ACHN (cell line): ENCODE measurements around the gene HMG20A.

Source experiments
- DNase-seq: peaks from one replicate; pipeline ENCODE4 v3.0.0-alpha.2; 2015
- in situ Hi-C: cut with HindIII; loops from 2 replicates; pipeline ENCODE4 v1.10.0; 2017; ENCODE audit warnings: low sequenced_read_pairs, low pct_ligation_motif_present, low pct_unique_long_range_greater_than_20kb

HMG20A gene

GRCh38 chr15:77506311-77507142 lies 85.8 kb downstream of the HMG20A start:
- DNase-seq, result no peak
- in situ Hi-C loops, result no loop called here

- in situ Hi-C loops, result no loop called here
- no peak for DNase-seq
Measured at GRCh38 chr15:77507143-77507897, 86.6 kb downstream of the HMG20A start.

- no peak for DNase-seq
Measured at GRCh38 chr15:77507911-77508310, 87.2 kb downstream of the HMG20A start.

GRCh38 chr15:77508541-77509243 lies 88.0 kb downstream of the HMG20A start:
- in situ Hi-C loops, result no loop called here
- DNase-seq, result no peak

More at GRCh38 chr15:77507911-77508310, 87.2 kb downstream of the HMG20A start:
- in situ Hi-C loops, result no loop called here

GRCh38 chr15:77510066-77511057 lies 89.7 kb downstream of the HMG20A start:
- in situ Hi-C loops, result no loop called here
- DNase-seq, result no peak

- in situ Hi-C loops, result no loop called here
- no peak for DNase-seq
Measured at GRCh38 chr15:77511869-77512268, 91.2 kb downstream of the HMG20A start.

GRCh38 chr15:77513226-77513625 lies 92.5 kb downstream of the HMG20A start:
- DNase-seq, result no peak
- in situ Hi-C loops, result no loop called here

GRCh38 chr15:77514641-77515402 lies 94.1 kb downstream of the HMG20A start:
- no peak for DNase-seq
- in situ Hi-C loops, result no loop called here

- DNase-seq, result no peak
- in situ Hi-C loops, result no loop called here
Measured at GRCh38 chr15:77515613-77516012, 94.9 kb downstream of the HMG20A start.

- no peak for DNase-seq
- in situ Hi-C loops, result no loop called here
Measured at GRCh38 chr15:77516076-77516475, 95.4 kb downstream of the HMG20A start.

- in situ Hi-C loops, result no loop called here
- DNase-seq, result no peak
Measured at GRCh38 chr15:77516786-77517185, 96.1 kb downstream of the HMG20A start.

GRCh38 chr15:77517579-77517978 lies 96.9 kb downstream of the HMG20A start:
- no peak for DNase-seq
- in situ Hi-C loops, result no loop called here

- no peak for DNase-seq
- in situ Hi-C loops, result no loop called here
Measured at GRCh38 chr15:77518458-77518857, 97.8 kb downstream of the HMG20A start.

- in situ Hi-C loops, result no loop called here
- no peak for DNase-seq
Measured at GRCh38 chr15:77519540-77519939, 98.9 kb downstream of the HMG20A start.

GRCh38 chr15:77521206-77521605 lies 100.5 kb downstream of the HMG20A start:
- no peak for DNase-seq
- in situ Hi-C loops, result no loop called here

- no peak for DNase-seq
- in situ Hi-C loops, result loop anchor here (25.0 kb wide), 1 partner anchor 413 kb away; no protein-coding TSS in a partner anchor
Measured at GRCh38 chr15:77525400-77525811, 104.7 kb downstream of the HMG20A start.

- DNase-seq, result no peak
- in situ Hi-C loops, result loop anchor here (25.0 kb wide), 1 partner anchor 414 kb away; no protein-coding TSS in a partner anchor
Measured at GRCh38 chr15:77525907-77526594, 105.4 kb downstream of the HMG20A start.
